ENCODE results near the gene RAPGEF1.
A peak's percentile ranks its signal among the peaks of the same experiment; 100 is the strongest.

The RAPGEF1 gene

DNA sequence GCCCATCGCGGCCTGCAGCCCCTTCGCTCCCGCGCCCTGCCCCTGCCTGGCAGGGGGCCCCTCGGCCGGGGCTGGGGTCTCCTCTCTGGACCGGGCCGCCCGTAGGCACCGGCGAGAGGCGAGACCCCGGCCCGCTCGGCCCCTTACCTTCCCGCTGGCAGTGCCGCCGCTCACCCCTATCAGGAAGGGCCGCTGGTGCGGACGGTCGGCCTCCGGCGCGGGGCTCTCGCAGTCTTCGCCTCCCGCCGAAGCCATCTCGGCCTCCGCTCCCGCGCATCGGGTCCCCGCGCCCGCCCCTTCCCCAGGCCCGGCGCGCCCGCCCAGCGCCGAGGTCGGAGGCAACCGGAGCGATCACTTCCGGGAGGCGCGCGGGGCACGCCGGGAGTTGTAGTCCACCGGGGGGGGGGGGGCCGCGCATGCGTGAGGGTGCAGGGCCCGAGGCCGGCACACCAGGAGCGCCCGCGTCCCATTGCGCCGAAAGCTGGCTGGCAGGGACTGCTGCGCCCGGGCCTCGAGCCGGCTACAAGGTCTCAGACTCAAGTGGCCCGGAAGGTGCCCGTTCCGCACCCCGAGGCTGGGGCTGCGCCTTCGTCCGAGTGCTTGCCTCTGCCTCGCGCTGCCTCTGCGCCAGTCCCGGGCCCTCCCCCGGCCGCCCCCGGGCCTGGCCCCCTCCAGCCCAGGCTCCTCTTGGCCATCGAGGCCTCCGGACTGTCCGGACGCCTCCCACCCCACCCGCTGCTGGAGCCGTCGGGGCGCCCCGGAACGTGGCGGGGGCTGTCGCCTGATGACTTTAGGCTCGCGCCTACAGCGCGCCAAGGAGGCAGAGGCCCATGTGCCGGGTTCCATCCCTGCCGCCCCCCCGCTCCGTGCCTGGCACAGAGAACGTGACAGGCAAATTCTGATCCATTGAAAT is 208.7 kb downstream of the RAPGEF1 start, which contains the start of gene UCK1:
UCK1 (minus strand) TSS at position 344 of the 913 bp plus-strand sequence; CDS start at position 255, 89 bp downstream.
- H3K9me3 ChIP-seq (ENCODE audit: insufficient read depth, low read length), result no peaks in the 10 kb centered on the region
- TF ChIP-seq ZNF274 (IDR thresholded peaks at IDR 0.05; ENCODE audit: low read depth, low read length), result no peak
- no peak for TF ChIP-seq YY1 (IDR thresholded peaks at IDR 0.05; ENCODE audit: insufficient read depth, insufficient read length)
- TF ChIP-seq SUZ12 (IDR thresholded peaks at IDR 0.05; ENCODE audit: extremely low read depth, insufficient read depth, insufficient read length), result no peak
- peak; percentile 77 for DNase-seq (ENCODE audit: low read depth, low spot score)
- H3K4me1 ChIP-seq (ENCODE audit: insufficient read depth, insufficient read length), result peaks cover 15% of the 10 kb centered on the region
- H3K27me3 ChIP-seq (ENCODE audit: insufficient read depth, insufficient read length), result no peaks in the 10 kb centered on the region
- H3K4me3 ChIP-seq (ENCODE audit: insufficient read length, low read depth), result peak within 1 kb of the TSS; percentile 78
- peaks cover 43% of the 10 kb centered on the region for H3K36me3 ChIP-seq (ENCODE audit: insufficient read depth, insufficient read length, low read length)
- H3K9ac ChIP-seq (ENCODE audit: insufficient read length, low read depth), result peak within 1 kb of the TSS; percentile 94

DNA sequence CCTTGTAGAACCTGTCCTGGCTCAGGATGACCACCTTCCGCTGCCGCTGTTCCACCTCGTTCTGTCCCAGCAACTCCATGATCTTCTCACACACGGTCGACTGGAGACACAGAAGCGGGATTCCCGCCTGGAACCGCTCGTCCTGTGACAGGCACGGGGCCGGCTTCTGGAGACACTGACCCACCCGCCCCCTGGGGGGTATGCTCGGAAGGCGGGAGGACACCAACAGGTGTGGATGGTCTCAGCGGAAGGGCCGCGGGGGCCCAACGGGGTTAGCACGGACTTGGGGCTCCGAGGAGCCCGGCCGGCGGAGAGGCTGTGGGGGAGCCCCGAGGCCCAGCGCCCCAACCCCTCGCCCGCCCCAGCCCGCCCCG is 209.3 kb downstream of the RAPGEF1 start:
- TF ChIP-seq ZNF274 (IDR thresholded peaks at IDR 0.05; ENCODE audit: low read depth, low read length) (no peak), SUZ12 (IDR thresholded peaks at IDR 0.05; ENCODE audit: extremely low read depth, insufficient read depth, insufficient read length) (no peak), YY1 (IDR thresholded peaks at IDR 0.05; ENCODE audit: insufficient read depth, insufficient read length) (no peak)
- Histone ChIP-seq H3K4me3 (ENCODE audit: insufficient read length, low read depth) (peak overlapping the region; percentile 78), H3K9ac (ENCODE audit: insufficient read length, low read depth) (peak overlapping the region; percentile 94), H3K27me3 (ENCODE audit: insufficient read depth, insufficient read length) (no peaks in the 10 kb centered on the region), H3K9me3 (ENCODE audit: insufficient read depth, low read length) (no peaks in the 10 kb centered on the region), H3K4me1 (ENCODE audit: insufficient read depth, insufficient read length) (peaks cover 15% of the 10 kb centered on the region), H3K36me3 (ENCODE audit: insufficient read depth, insufficient read length, low read length) (peaks cover 49% of the 10 kb centered on the region)
- no peak for DNase-seq (ENCODE audit: low read depth, low spot score)

GRCh38 chr9:131529597-131530545 is 210.0 kb downstream of the RAPGEF1 start:
- Histone ChIP-seq H3K9me3 (ENCODE audit: insufficient read depth, low read length) (no peaks in the 10 kb centered on the region), H3K9ac (ENCODE audit: insufficient read length, low read depth) (peak overlapping the region; percentile 94), H3K4me1 (ENCODE audit: insufficient read depth, insufficient read length) (peaks cover 18% of the 10 kb centered on the region), H3K27me3 (ENCODE audit: insufficient read depth, insufficient read length) (no peaks in the 10 kb centered on the region), H3K36me3 (ENCODE audit: insufficient read depth, insufficient read length, low read length) (peaks cover 56% of the 10 kb centered on the region), H3K4me3 (ENCODE audit: insufficient read length, low read depth) (peak overlapping the region; percentile 78)
- no peak for DNase-seq (ENCODE audit: low read depth, low spot score)
- TF ChIP-seq SUZ12 (IDR thresholded peaks at IDR 0.05; ENCODE audit: extremely low read depth, insufficient read depth, insufficient read length), result no peak
- no peak for TF ChIP-seq YY1 (IDR thresholded peaks at IDR 0.05; ENCODE audit: insufficient read depth, insufficient read length)
- TF ChIP-seq ZNF274 (IDR thresholded peaks at IDR 0.05; ENCODE audit: low read depth, low read length), result no peak

DNA sequence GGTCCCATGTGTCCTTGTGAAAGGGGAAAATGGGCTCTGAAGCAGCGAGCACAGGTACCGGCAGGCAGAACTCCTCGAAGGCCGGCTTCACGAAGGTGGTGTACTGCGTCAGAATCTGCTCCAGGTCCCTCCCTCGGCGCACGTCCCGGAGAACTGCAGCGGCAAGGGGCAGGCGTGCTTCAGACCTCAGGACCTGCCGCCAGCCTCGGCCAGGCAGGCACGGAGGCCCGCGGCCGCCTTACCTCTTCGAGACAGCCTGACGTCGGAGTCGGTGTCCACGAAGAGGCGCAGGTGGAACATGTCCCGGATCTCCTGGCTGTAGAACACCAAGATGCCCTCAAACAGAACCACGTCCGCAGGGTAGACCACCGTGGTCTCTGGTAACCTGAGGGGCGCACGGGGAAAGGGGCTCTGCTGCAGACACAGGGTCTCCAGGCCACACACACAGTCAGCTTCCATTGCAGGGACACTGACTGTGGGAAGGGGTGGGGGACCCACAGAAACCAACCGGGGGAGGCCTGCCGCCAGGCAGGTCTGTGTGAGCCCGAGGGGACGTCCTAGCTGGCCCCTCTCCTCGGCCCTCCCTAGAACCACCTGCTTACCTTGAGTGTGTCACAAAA is 210.9 kb downstream of the RAPGEF1 start:
- peaks cover 19% of the 10 kb centered on the region for H3K4me1 ChIP-seq (ENCODE audit: insufficient read depth, insufficient read length)
- TF ChIP-seq YY1 (IDR thresholded peaks at IDR 0.05; ENCODE audit: insufficient read depth, insufficient read length) (no peak), SUZ12 (IDR thresholded peaks at IDR 0.05; ENCODE audit: extremely low read depth, insufficient read depth, insufficient read length) (no peak)
- no peak overlapping the region for H3K4me3 ChIP-seq (ENCODE audit: insufficient read length, low read depth)
- H3K9ac ChIP-seq (ENCODE audit: insufficient read length, low read depth), result no peak overlapping the region
- no peaks in the 10 kb centered on the region for H3K9me3 ChIP-seq (ENCODE audit: insufficient read depth, low read length)
- H3K36me3 ChIP-seq (ENCODE audit: insufficient read depth, insufficient read length, low read length), result peaks cover 65% of the 10 kb centered on the region
- H3K27me3 ChIP-seq (ENCODE audit: insufficient read depth, insufficient read length), result no peaks in the 10 kb centered on the region
- no peak for DNase-seq (ENCODE audit: low read depth, low spot score)

DNA sequence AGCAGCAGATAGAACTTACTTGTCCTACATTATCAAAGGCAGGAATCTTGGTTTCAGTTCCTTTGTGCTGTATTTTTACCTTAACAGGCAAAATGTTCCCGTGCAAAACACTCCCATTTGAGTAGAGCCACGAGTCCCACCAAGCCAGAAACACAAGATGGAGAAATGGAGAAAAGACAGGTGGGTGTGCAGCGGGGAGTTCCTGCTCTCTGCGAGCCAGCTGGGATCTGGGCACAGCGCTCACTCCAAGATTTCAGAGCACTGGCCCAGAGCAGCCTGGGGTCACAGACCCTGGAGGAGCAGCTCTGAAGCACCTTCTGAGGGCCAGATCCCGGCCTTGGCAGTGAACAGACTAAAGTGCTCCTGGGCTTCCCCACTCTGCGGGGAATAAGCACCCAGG is 211.7 kb downstream of the RAPGEF1 start:
- Histone ChIP-seq H3K36me3 (ENCODE audit: insufficient read depth, insufficient read length, low read length) (peaks cover 73% of the 10 kb centered on the region), H3K27me3 (ENCODE audit: insufficient read depth, insufficient read length) (no peaks in the 10 kb centered on the region), H3K4me3 (ENCODE audit: insufficient read length, low read depth) (no peak overlapping the region), H3K4me1 (ENCODE audit: insufficient read depth, insufficient read length) (peaks cover 19% of the 10 kb centered on the region), H3K9me3 (ENCODE audit: insufficient read depth, low read length) (no peaks in the 10 kb centered on the region), H3K9ac (ENCODE audit: insufficient read length, low read depth) (no peak overlapping the region)
- TF ChIP-seq YY1 (IDR thresholded peaks at IDR 0.05; ENCODE audit: insufficient read depth, insufficient read length) (no peak), ZNF274 (IDR thresholded peaks at IDR 0.05; ENCODE audit: low read depth, low read length) (no peak), SUZ12 (IDR thresholded peaks at IDR 0.05; ENCODE audit: extremely low read depth, insufficient read depth, insufficient read length) (no peak)
- DNase-seq (ENCODE audit: low read depth, low spot score), result no peak

Data from NT2/D1 (cell line).